ENCODE results near the gene EGLN3.
"Not testable (repeated sequence)": the region's sequence is repeated elsewhere in the genome, so short reads cannot be mapped to it uniquely, and the experiment has no call there.

EGLN3 gene

DNA sequence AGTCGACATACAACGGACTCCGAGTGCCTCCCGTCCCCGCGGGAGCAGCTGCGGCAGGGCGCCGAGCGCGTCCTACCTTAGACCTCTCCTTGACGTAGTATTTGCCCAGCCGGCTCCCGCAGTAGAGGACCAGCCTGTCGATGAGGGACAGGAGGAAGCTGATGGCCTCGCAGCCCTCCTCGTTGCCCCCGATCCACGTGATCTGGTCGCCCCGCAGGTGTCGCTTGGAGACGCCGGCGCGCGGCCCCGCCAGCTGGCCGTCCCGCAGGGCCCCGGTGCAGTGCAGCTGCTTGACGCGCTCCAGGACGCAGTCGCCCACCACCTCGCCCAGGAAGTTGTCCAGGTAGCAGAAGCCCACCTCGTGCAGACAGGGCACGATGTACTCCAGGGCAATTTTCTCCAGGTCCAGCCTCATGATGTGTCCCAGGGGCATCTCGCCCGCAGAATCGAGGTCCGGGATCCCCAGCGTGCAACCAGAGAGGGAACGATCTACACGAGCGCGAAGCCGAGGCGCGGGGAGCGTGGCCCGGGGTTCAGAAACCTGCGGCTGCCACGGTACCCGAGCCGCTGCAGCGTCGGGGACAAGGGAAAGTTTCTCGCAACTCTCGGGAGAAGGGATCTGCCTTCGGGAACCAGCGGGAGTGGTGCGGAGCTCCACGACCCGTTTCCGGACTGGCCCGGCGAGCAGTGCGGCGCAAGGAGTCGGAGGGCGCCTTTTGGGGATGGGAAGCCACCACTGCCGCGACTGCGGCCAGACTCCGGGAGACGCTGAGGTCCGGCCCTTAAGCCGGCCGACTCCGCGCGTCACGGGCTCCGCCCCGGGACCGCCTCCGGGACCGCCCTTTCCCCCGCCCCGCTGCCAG is at the start of gene EGLN3:
TSS of gene EGLN3 (minus strand) at position 755 of the 863 bp plus-strand sequence. CDS start at position 433, 322 bp downstream.
- peak; percentile 64 for DNase-seq

DNA sequence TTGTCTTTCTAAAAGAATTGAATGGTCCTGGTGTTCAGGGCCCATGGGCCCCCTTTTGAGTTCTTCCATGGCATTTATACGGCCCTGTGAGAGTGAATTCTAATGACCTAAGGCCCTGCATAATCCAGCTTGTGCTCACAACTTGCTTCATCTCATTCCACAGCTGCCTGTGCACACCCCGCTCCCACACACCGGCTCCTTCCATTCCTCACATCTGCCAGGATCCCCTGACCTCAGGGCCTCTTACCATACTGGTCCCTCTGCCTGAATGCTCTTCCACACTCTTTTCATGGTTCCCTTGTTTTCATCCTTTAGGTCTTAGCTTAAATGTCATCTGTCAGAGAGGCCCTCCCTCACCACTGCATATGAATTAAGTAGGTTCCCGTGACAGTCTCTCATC is 49.5 kb upstream of the EGLN3 start:
- no peak for DNase-seq

DNA sequence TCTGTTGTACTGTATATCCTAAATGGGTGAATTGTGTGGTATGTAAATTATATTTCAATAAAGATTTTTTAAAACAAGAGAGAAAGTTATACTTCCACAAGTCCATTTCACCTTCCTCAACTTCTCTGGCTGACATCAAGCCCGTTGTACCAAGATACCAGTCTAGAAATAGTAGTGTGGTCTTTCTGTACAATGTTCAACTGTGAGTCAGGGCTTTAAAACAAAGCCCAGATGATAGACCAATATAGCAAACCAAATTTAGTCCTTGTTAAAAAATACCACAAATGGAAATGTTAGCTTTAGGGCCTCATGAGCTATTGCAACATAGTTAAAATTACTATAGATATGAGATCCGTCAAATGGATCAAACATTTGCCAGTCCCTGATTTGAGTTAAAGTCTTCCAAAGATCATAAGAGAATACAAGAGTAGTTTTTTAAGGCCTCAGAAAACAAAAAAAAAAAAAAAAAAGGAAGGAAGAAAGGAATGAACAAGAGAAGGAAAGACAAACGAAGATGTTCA is 49.0 kb upstream of the EGLN3 start:
- no peak for DNase-seq

DNA sequence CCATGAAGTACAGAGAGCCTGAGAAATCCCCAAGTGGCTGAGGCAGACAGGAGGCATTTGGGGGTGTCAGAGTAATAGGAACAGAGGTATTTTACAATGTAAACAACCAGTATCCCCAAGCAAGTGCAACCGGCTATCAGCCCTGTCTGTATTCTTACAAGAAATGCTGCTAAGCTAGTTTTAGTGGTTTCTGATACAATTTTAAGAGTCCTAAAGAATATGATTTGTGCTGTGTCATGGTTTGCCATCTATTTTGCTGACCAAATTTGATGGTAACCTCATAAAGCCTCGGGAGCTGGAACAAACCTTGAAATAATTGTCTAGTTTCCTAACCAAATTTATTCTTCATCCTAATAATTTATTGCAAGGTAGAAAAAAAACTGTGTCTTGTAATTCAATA is 46.7 kb upstream of the EGLN3 start:
- DNase-seq = no peak

DNA sequence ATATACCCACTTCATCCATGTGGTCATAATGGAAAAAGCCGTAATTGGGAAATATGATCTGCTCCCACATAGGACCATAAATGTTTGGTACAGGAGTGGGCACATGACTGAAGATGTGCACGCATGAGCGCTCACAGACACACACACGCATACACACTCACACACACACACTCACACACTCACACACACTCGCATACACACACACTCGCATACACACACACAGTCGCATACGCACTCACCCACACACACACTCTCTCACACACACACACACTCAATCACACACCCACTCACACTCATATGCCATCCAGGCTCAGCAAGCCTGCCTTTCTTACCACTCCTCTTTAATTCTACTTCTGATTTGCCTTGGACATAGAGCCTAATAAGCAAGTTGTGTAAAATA is 45.6 kb upstream of the EGLN3 start:
- DNase-seq = no peak

DNA sequence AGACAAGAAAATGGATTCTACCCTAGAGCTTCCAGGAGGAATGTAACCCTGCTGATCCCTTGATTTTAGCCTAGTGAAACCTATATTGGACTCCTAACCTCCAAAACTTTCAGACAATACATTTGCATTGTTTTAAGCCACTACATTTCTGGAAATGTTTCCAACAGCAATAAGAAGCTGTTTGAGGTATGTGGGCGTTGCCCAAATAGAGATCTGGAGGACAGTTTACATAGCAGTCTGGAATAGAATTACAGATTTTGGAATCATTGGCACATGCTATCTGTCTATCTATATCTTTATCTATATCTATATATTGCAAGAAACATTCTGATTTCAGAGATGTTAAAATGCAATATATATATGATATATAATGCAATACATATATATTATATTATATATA is 42.4 kb upstream of the EGLN3 start:
- no peak for DNase-seq

DNA sequence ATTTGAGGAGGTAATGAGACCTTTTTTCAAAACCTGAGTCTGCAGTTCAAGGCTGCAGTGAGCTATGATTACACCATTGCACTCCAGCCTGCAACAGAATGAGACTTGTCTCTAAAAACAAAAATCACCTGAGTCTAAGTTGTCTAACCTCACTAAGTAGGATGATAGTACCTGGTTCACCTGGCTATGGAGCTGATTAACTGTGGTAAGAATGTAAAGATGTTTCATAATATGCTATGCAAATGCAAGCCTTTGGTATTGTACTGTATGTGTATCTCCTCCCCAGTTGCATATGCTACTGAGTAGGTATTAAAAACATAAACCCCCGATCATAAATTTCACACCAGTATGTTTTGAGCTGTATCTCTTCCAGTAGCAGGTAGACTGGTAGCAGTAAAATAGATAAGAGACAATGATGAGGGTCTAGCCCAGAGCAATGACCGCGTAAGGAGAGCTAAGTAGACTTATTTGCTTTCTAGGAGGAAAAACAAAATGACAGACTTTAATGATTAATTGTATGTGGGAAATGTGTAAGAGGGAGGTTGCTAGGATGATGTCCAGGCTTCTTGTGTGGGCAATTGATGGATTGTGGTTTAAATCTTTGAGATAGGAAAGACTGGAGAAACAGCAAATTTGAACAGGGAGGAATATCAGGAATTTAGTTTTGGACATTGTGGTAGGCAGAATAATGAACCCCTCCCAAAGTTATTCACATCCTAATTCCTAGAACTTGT is 41.6 kb upstream of the EGLN3 start:
- no peak for DNase-seq

DNA sequence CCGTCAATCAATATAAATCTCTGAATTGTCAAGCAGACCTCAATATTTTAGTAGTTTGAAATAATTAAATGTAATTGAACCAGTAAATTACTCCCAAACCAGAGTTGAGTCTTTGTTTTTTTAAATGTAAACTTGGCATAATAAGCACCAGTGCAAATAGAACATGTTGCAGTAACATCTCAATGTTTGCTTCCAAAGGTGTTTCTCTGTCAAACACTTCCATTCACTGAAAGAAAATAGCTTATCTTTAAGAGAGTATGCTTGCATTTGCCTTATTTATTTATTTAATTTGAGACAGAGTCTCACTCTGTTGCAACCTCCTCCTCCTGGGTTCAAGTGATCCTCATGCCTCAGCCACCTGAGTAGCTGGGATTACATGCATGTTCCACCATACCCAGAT is 39.9 kb upstream of the EGLN3 start:
- DNase-seq = no peak

DNA sequence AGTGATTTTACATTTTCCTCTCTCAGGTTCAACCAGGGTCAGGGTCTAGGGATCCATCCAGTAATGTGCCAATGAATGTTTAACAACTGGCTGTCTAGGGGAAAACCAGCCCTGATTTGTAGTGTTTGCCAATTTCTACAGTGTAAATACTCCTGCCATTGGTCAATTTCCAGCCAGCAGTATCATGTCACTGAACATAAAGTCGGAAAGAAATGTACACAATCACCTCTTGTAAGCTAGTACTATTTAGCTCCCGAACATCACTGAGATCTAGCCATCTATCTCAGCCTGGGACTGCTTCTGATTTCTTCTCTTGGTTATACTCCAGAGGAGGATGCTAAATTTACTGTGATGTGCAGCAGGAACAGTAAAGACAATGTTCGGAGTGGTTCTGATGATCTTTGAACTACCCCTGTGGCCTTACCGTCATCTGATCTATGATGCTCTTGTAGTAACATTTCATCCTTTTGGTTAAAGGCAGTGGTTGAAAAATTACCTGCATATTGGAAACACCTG is 36.7 kb upstream of the EGLN3 start:
- DNase-seq = no peak

DNA sequence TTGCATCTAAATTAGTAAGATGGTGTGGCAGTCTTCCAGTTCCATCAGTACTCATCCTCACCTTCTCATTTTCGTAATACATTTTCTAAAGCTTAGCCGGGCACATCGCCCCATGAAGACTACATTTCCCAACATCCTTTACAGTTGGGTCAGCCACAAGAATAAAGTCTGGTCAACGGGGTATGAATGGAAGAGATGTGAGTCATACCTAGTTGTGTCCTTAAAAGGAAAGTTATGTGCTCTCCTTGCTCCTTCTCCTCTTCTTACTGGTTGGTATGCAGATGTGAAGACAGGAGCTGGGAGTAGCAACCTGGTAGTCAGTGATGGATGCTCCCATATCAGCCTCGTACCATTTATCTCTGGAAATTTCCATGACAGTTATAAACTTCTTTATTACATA is 35.9 kb upstream of the EGLN3 start:
- DNase-seq = peak; percentile 91

DNA sequence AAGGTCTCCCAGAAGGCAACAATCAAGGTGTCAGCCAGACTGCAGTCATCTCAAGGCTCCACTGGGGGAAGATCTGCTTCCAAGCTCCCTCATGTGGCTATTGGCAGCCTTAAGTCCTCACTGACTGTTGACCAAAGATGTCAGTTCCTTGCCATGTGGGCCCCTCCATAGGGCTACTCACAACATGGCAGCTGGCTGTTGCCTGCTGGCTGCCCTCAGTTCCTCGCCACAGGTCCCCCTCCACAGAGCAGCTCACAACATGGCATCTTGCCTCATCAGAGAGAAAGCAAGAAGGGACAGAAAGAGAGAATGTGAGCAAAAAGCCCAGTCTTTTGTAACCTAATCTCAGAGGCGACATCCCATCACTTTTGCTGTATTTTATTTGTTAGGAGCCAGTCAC is 34.4 kb upstream of the EGLN3 start:
- no peak for DNase-seq

DNA sequence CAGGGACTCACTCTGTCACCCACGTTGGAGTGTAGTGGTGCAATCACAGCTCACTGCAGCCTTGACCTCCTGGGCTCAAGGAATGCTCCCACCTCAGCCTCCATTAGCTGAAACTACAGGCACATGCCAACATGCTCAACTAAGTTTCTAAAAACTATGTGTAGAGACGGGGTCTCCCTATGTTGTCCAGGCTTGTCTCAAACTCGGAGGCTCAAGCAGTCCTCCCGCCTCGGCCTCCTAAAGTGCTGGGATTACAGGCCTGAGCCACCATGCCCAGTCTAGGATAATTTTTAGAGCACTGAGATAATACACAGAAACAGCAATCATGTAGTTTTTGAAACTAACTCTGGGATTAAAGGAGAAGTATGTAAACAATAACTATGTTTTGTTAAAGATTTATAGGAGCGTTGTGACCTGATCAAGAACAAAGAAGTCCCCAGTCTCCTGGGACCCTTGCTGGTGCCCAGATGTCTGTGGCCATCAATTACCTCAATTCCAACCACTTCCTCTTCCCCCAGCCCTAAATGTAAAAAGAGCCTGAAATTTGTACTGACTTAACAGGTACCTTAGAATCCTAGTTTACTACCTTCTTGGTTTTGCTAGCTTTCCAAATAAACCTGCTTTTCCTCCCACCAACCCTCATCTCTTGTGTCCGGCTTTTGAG is 28.9 kb upstream of the EGLN3 start:
- no peak for DNase-seq

DNA sequence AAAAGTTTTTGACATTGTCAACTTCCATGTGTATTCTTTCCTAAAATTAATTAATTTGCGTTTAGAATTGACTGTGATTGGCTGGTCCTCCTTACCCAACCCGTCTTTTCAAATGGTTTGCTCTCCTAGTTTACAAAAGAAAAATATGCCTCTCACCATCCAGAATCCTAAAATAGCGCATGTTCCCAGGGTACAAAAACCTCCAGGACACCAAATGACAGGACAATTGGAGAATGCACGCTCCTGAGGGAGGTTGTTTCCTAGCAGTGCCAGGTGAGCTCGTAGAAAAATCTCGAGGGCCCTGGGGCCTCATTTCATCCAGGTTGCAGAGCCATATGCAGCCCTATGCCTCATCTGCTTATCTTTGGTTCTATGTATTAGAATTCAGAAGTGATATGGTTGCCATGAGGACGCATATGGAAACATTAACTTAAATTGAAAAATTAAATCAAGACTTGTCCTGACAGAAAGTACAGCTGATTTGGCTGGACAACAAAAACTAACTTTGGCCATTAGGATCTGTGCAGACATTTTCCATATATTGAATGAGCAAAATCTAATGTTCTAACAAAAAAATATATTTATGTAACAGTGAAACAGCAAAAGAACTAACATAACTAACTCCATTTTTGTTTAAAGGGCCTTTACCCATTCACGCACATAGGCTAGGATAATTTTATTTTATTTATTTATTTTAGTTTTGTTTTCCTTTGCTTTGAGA is 28.2 kb upstream of the EGLN3 start:
- no peak for DNase-seq

DNA sequence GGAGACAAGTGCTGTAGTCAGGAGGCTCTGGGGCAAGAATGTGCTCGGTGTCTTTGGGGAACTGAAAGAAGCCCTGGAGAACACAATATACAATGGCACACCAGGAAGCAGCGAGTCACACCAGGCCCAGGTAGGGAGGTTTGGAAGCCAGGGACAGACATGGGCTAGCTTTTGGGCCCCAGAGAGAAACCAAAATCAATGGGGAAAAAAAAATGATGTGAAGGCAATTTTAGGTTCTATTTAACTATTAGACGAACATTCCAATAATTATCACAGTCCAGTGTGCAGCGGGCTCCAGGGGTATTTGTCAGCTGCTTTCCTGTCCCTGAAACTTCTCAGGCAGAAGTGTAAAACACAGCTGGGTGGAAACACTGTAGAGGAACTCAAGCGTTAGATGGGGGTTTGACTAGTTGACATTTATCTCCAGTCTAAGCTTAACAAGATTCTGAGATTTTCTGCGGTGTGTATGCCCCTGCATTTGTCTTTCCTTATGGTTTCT is 21.8 kb upstream of the EGLN3 start:
- DNase-seq = no peak

DNA sequence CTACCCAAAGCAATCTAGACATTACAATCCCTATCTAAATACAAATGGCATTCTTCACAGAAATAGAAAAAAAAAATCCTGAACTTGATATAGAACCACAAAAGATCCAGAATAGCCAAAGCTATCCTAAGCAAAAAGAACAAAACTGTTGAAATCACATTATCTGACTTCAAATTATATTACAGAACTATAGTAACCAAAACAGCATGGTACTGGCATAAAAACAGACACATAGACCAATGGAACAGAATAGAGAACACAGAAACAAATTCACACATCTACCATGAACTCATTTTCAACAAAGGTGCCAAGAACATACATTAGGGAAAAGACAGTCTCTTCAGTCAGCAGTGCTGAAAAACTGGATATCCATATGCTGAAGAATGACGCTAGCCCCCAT is 19.0 kb upstream of the EGLN3 start:
- not testable (repeated sequence) for DNase-seq

DNA sequence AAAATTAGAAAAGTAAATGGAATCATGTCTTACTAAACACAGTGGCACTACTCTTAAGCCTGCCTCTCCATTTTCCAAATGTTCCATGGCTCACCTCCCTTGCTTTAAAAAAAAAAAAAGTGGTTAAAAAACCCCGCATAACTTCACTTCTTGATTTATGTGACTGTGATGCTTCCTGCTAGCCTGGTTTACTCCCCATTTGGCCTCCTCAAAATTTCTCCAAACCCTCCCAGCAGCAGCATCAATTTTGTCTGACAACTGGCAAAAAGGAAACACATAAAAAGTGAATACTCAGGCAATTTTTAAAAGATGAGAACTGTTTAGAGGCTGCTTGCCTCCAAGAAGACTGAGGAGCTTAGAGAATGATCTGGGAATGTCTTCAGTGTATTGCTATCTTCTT is 17.8 kb upstream of the EGLN3 start:
- DNase-seq = no peak

DNA sequence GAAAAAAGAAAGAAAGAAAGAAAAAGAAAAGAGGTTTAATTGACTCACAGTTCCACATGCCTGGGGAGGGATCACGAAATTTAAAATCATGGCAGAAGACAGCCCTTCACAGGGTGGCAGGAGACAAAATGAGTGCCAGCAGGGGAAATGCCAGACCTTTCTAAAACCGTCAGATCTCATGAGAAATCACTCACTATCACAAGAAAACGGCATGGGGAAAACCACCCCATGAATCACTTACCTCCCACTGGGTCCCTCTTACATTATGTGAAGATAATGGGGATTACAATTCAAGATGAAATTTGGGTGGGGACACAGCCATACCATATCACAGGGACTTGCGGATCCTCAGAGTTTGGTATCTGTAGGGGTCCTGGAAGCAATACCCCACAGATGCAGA is 16.3 kb upstream of the EGLN3 start:
- no peak for DNase-seq

DNA sequence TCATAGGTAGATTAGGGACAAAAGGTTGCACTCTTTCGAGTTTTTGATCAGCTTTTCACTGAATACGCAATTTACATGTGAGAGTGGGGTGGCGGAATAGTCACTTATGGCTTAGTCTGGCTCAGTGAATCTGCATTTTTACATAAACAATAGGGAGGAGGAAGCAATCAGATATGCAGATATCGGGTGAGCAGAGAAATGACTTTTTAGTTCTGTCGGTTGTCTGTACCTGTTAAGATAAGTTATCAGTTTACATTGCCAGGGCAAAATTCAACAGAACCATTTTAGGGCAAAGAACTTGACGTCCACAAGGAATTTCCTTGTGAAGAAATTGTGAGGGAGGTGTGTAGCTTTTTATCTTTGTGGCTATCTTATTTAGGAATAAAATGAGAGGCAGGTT is 15.4 kb upstream of the EGLN3 start:
- DNase-seq = no peak

DNA sequence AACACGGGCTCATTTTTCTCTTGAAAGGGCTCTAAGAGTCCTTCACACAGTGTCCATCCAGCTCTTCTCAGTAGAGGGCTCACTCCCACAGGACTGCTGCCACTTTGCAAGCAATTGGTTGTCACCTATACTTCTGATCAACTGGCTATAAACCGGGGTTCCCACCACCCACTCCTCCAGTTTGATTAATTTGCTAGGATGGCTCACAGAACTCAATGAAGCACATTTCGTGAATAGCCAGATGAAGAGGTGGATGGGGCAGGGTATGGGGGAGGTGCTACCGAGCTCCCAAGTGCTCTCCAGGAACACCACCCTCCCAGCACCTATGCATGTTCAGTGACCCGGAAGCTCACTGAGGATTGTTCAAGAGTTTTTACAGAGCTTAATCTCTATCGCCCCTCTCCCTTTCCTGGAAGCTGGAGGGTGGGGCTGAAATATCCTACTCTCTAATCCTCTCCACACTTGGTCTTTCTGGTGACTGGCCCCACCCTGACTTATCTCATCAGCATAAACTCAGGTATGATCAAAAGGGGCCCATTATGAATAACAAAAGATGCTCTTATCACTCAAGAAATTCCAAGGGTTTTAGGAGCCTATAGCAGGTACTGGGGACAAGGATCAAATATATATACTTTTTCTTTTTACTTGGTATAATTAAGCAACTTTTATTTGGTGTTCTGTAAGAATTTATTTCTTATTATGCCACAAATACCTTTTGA is 13.9 kb upstream of the EGLN3 start:
- no peak for DNase-seq

DNA sequence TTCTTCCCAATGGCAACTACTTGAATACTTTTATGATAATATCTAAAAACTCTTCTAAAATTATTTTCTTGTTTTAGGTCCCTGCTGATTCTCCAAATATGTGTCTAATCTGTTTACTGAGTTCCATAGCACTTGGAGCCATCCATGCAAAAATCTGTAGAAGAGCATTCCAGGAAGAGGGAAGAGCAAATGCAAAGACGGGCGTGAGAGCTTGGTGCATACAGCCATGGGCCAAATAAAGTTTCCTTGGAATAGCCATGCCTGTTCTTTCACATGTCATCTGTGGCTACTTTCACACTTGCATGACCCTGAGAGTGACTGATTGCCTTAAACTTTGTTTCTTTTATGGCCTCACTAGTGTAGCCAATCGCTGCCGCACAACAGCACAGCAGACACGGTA is 13.0 kb upstream of the EGLN3 start:
- DNase-seq = no peak

DNA sequence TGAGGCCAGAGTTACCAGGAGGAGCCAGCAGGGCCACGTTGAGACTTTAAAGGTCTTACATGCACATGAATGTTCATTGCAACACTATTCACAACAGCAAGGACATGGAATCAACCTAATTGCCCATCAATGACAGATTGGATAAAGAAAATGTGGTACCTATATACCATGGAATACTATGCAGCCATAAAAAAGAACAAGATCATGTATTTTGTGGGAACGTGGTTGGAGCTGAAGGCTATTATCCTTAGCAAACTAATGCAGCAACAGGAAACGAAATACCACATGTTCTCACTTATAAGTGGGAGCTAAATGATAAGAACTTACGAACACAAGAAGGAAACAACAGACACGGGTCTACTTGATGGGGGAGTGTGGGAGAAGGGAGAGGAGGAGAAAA is 11.6 kb upstream of the EGLN3 start:
- DNase-seq = not testable (repeated sequence)

DNA sequence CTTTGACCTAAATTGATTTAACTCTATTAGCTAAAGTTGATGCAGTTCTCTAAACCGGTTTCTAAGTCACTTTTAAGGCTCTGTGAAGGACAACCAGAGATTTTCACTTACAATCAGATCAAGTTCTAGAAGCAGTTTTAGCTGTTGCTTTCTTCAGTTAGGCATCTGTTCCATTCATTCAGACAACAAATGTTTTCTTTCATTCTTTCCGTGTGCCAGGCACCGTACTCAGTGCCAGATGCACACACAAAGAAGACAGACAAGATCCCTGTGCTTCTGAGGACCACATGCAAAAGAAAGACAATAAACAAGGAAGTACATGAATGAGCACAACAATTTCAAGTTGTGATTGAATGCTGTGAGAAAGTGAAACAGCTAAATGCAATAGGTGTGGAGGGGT is 11.1 kb upstream of the EGLN3 start:
- no peak for DNase-seq
